Prostate gland (tissue), 2 donors: ENCODE measurements around the gene PCDHB7. TPM values are rescaled to one million over a fixed set of nuclear protein-coding genes. Genes with fewer than 3 reads are reported as not detected.
"Not testable (repeated sequence)": the region's sequence is repeated elsewhere in the genome, so short reads cannot be mapped to it uniquely, and the experiment has no call there.

Experiments used
- DNase-seq: peaks from one replicate; pipeline ENCODE4 v3.0.0-alpha.2; 2019; ENCODE audit warnings: low spot score
- H3K27ac ChIP-seq, 2 donors: fragments of 200-600 bp; sonication (generic); 2 replicates each; pipeline ENCODE4 v1.5.1; 2017 to 2019
- H3K27me3 ChIP-seq: fragments of 200-600 bp; sonication (generic); replicated peaks from 2 replicates; pipeline ENCODE4 v1.5.1; 2019; ENCODE audit not compliant: insufficient read depth
- H3K36me3 ChIP-seq, 2 donors: fragments of 200-600 bp; sonication (generic); 1 replicate in 1 of 2; 2 replicates in 1 of 2; pipeline versions ENCODE4 v1.5.1 to v1.8.1; 2017 to 2019
- H3K4me1 ChIP-seq: fragments of 200-600 bp; sonication (generic); replicated peaks from 2 replicates; pipeline ENCODE4 v1.5.1; 2019
- H3K4me3 ChIP-seq, 2 donors: fragments of 200-600 bp; sonication (generic); 2 replicates each; pipeline ENCODE4 v1.5.1; 2017 to 2019
- H3K9me3 ChIP-seq: fragments of 200-600 bp; sonication (generic); 2 replicates; pipeline ENCODE4 v1.5.1; 2017
- CTCF ChIP-seq, 4 experiments: fragments of 200-600 bp in 2 of 4; fragments of 450-650 bp in 2 of 4; sonication (generic) in 2 of 4; IDR thresholded peaks; 1 replicate in 3 of 4; 2 replicates in 1 of 4; pipeline ENCODE4 v1.5.1; 2016 to 2019; ENCODE audit warnings: antibody characterized with exemption in 4 of 4, mild to moderate bottlenecking in 2 of 4, moderate library complexity in 2 of 4
- POLR2A ChIP-seq: fragments of 450-650 bp; IDR thresholded peaks from one replicate; pipeline ENCODE4 v1.6.1; 2016; ENCODE audit warnings: antibody characterized with exemption, mild to moderate bottlenecking
- POLR2AphosphoS5 ChIP-seq: sonication (generic); formaldehyde crosslinking; IDR thresholded peaks from one replicate; pipeline ENCODE4 v1.6.1; 2017; ENCODE audit warnings: antibody characterized with exemption
- WGBS: methylation state at CpG from one replicate; pipeline ENCODE4 v1.1.5; 2018; 5-methylcytosine and 5-hydroxymethylcytosine counted together
- intact Hi-C: fragments of 100-400 bp; cut with DNase I; formaldehyde crosslinking; loops from one replicate; pipeline ENCODE4 v1.14.2; 2022
- total RNA-seq, 2 donors: library from RNA; depleted of rRNA; stranded (reverse); fragments of >200 nt; gene quantifications; one replicate each; pipeline ENCODE4 v1.1.0, GENCODE V29; 2016

Gene PCDHB7
- total RNA-seq, 2 donors from 2014 or later: 1.2 to 1.9 TPM

GRCh38 chr5:141149812-141150211 is 22.6 kb upstream of the PCDHB7 start, which contains the start of gene PCDHB6:
Gene PCDHB6 (plus strand): TSS chr5:141150057. CDS start chr5:141150258, 201 bp downstream.
- no peaks in the 10 kb centered on the region for H3K27me3 ChIP-seq
- DNase-seq: no peak
- H3K36me3 ChIP-seq: no peaks in the 10 kb centered on the region
- no peaks in the 10 kb centered on the region for H3K4me1 ChIP-seq
- no peak for TF ChIP-seq CTCF (IDR thresholded peaks at IDR 0.05)
- no peak for TF ChIP-seq POLR2A
- no peak for TF ChIP-seq POLR2AphosphoS5
- no peaks in the 10 kb centered on the region for H3K9me3 ChIP-seq
- H3K27ac ChIP-seq: no peak within 1 kb of the TSS
- H3K4me3 ChIP-seq: no peak within 1 kb of the TSS
- WGBS: 13% methylated on average over 18 of the region's 18 CpGs
- intact Hi-C loops: no loop called here

GRCh38 chr5:141150224-141150992 is 22.0 kb upstream of the PCDHB7 start:
- H3K27ac ChIP-seq: no peak overlapping the region
- intact Hi-C loops: no loop called here
- no peaks in the 10 kb centered on the region for H3K9me3 ChIP-seq
- no peaks in the 10 kb centered on the region for H3K4me1 ChIP-seq
- no peaks in the 10 kb centered on the region for H3K27me3 ChIP-seq
- WGBS: 37% methylated on average over 33 of the region's 33 CpGs
- no peaks in the 10 kb centered on the region for H3K36me3 ChIP-seq
- DNase-seq: no peak
- no peak overlapping the region for H3K4me3 ChIP-seq
- TF ChIP-seq POLR2A (no peak), CTCF (IDR thresholded peaks at IDR 0.05) (no peak), POLR2AphosphoS5 (no peak)

- no peak overlapping the region for H3K4me3 ChIP-seq
- no peak overlapping the region for H3K27ac ChIP-seq
- no peaks in the 10 kb centered on the region for H3K36me3 ChIP-seq
- H3K27me3 ChIP-seq: no peaks in the 10 kb centered on the region
- H3K4me1 ChIP-seq: no peaks in the 10 kb centered on the region
- 36% methylated on average over 13 of the region's 13 CpGs for WGBS
- intact Hi-C loops: no loop called here
- no peaks in the 10 kb centered on the region for H3K9me3 ChIP-seq
- DNase-seq: no peak
- TF ChIP-seq POLR2AphosphoS5: no peak
- TF ChIP-seq CTCF (IDR thresholded peaks at IDR 0.05): no peak
- TF ChIP-seq POLR2A: no peak
These were observed 21.5 kb upstream of the PCDHB7 start for GRCh38 chr5:141150993-141151325.

- not testable (repeated sequence) for H3K27me3 ChIP-seq, DNase-seq
These were observed 20.8 kb upstream of the PCDHB7 start for GRCh38 chr5:141151632-141152031.

GRCh38 chr5:141152096-141152495 is 20.3 kb upstream of the PCDHB7 start:
- H3K4me1 ChIP-seq, H3K9me3 ChIP-seq, intact Hi-C loops: not testable (repeated sequence)

More at GRCh38 chr5:141151632-141152031, 20.8 kb upstream of the PCDHB7 start:
- H3K4me3 ChIP-seq, H3K9me3 ChIP-seq, H3K4me1 ChIP-seq, intact Hi-C loops, H3K27ac ChIP-seq, H3K36me3 ChIP-seq: not testable (repeated sequence)
- WGBS: 29% methylated on average over 35 of the region's 41 CpGs

More at GRCh38 chr5:141152096-141152495, 20.3 kb upstream of the PCDHB7 start:
- not testable (repeated sequence) for H3K36me3 ChIP-seq, DNase-seq, H3K27me3 ChIP-seq, H3K4me3 ChIP-seq, H3K27ac ChIP-seq
- WGBS: 18% methylated on average over 23 of the region's 36 CpGs
